Stimulated activated CD8-positive, alpha-beta memory T cell treated with anti-CD3 and anti-CD28 coated beads, Interleukin-7, amount 100 ng/mL, for 48 hours (primary cell): Measurements from ENCODE around the gene SCN5A.

ENCODE experiments used
- DNase-seq, 2 donors: peaks; one replicate each; pipeline ENCODE4 v3.0.0-alpha.2; 2020; ENCODE audit warnings: low read depth in 1 of 2; ENCODE audit errors: extremely low read depth in 1 of 2

The SCN5A gene

DNA sequence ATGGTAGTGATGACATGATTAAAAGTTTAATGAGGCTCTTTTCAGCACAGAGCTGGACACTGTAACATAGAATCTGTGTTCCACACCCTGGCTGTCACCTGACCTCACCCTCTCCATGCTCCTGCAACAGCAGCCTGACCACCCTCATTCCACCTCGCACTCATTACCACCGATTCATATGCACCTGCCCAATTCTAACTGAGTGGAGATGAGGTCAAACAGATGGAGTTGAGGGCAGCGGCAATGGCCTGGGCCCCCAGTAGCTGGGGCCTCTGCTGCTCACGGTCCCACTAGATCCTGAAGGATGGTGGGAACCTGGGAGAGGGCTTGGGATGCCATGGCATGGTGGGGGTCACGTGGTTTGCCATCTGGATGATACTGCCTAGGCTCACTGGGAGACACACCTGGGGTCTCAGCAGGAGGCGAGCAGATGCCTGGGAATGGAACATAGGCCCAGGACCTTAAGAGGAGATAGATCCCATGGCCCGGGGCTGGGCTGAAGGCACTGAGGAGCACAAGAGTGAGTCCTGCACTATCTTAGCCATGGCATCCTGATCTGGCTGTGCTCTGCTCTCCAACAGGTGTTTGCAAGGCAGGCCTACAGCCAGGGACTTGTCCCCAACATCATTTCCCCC is 1.3 kb downstream of the SCN5A start:
- no peak for DNase-seq

DNA sequence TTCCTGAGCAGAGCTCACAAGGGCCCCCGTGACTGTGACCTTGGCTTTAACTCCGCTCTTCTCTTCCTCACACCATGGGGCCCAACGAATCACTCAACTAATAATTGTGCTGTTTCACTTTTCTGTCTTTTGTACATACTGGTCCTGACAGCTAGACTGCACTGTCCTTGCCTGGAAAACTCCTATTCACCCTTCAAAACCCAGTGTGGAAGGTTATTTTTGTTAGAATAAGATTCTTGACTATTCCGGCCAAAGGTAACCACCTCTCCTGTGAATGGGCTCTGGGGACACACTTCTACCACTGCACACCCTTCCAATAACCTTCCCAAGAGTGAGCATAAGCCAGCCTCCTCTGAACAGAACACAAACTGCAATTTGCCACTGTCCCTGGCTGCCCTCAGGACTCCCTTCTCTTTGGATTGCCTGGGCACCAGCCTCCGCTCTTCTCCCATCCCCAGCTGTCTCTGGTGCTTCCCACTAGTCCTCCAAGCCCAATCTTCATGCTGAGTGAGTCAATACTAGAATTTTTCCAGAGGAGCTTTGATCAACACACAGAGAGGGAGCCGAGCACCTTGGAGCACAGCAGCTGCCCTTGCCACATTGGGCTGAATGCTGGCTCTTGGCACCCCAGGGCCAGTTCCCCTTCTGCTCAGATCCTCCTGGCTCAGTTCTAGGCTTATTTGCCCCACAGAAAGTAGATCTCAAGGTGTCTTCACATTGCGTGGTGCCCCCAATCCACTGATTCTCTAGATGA is 2.1 kb downstream of the SCN5A start:
- DNase-seq = no peak

DNA sequence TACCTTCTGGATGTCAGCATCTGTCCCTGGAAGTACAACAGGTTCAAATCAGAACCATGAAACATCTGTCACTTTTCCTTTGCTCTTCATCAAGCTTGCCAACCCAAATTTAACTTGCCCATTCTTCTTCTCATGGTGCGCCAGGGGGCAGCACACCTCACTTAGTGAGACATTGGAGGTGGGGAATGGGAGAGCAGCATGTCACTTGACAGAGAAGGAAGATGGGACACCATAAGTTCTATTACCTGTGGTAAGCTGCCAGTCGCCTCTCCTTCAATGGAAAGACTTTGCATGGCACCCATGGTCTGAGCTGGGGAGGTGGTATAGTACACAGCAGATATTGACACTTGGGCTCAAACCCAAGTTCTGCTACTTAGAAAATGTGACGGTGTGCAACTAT is 2.9 kb downstream of the SCN5A start:
- DNase-seq = no peak

DNA sequence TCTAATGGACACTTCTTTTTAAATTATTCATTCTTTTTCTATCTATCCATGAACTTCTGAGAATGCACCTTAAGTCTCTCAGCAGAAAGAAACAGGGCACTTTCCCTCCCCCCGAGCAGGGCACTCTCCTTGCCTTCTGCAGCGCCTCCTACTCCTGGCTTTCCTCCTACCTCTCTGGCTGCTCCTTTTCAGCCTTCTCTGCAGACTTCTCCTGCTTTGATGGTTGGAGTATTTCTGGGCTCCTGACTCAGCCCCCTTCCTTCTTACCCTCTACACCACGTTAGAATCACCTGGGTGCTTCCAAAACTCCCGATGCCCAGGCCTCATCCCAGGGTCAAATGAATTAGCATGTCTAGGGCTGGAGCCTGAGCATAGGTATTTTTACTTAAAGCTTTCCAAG is 3.4 kb downstream of the SCN5A start:
- no peak for DNase-seq

DNA sequence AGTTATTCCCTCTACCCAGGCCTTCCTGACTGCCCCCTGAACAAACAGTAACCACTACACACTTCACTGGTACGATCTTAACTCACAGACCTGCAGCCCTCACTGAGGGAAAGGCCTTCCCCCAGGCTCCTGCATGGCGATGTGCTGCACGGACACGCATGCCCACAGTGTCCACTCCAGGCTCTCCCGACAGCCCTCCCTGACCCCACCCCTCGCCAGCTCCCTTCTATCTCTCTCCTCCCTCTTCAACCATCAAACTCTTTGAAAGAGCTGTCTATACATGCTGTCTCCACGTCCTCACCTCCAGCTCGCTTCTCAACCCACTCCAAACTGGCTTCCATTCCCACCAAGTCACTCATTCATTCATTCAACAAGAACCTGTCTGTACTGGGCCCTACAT is 3.9 kb downstream of the SCN5A start:
- DNase-seq = no peak

DNA sequence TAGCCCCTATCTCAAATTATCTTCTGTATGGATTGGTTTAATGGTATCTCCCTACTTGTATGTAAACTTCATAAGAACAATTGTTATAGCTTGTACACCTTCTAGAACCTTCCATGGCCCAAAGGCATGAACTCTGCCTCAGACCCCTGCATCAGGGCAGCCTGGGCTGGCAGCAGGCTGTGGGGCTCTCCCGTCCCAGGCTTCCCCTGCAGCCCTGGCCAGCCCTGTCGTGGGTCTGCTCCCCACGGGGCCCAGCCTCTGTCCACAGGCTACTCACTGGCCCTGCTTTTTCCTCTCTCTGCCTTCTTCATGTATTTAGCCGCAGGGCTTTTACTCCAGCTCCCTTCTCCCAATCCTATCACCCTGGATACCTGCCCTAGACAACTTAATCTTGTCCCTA is 4.4 kb downstream of the SCN5A start:
- DNase-seq = no peak

DNA sequence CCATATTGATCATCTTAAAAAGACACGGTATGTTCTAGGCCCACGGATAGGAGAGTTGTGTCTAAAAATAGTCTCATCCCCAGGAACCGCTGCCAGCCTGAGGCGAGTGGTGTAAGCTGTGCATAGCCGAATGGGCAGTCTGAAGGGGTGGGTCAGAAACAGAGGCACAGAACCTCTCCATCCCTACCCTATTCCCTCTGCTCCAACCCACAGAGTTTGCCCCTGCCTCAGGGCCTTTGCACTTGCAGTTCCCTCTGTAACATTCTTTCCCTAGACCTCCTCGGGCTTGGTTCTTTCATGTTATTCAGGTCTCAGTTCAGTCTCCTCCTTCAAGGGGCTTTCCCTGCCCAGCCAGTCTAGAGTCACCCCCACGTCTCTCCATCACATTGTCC is 4.8 kb downstream of the SCN5A start:
- no peak for DNase-seq

DNA sequence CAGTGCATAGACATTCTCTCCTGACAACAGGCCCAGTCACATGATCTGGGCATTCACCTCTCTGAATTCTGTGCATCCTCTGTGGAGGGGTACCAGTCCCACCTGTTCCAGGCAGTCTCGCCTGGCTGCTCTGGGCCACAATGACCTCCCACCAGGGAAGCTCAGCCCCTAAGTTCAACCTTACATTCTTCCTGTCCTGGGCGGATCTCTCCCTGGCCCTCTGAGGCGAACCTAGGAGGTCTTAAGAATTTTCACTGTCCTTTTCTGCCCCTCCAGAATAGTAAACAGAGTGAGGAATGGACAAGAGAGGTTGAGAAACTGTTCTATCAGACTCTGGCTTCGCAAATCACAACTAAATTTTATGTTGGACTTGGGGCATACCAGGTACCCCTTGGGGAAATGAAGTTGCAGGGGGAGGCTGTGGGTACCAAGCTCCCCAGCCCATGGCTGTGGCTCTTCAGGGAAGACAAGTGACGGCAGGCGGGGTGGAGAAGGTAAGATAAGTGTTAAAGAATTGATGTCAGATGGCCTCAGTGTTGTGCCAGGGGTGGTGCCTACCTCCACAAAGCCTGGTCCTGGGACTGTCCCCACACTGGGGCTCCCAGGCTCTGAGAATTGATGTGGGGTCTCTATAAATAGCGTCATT is 5.3 kb downstream of the SCN5A start:
- DNase-seq = no peak

DNA sequence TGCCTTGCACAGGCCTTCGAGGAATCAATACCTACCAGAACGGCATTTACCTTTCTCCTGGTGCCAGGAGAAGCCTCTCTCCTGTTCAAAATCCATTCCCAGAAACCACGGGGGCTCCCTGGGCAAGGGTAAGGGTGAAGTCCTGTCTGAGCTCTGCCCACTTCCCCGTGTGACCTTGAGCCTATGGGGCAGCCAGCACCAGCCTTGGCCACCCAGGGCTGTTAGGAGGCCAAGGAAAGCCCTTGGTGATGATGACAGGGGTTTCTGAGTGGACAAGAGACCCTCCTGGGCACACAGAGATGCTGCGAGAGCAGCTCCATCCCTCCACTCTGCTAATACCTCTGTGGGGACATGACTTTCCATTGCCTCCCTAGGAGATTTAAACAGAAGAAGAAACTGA is 5.9 kb downstream of the SCN5A start:
- DNase-seq = no peak

DNA sequence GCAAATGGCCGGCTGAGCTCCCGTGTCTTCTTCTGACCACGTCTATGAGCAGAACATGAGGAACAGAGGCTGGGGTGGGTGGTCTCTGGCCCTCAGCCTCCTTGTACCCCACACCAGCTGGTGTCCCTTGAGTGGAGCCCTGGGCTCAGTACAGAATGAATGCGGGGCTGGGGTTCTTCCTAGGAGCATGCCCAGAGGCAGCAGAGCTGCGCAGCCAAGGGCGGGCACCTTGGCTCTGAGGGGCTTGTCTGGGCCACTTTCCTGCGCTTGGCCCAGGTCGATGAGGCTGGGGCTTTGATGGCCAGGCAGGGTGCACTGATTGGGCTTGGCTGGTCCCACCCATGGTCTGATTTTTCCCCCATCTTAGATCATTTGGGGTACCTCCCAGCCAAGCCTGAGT is 6.4 kb downstream of the SCN5A start:
- DNase-seq = no peak

DNA sequence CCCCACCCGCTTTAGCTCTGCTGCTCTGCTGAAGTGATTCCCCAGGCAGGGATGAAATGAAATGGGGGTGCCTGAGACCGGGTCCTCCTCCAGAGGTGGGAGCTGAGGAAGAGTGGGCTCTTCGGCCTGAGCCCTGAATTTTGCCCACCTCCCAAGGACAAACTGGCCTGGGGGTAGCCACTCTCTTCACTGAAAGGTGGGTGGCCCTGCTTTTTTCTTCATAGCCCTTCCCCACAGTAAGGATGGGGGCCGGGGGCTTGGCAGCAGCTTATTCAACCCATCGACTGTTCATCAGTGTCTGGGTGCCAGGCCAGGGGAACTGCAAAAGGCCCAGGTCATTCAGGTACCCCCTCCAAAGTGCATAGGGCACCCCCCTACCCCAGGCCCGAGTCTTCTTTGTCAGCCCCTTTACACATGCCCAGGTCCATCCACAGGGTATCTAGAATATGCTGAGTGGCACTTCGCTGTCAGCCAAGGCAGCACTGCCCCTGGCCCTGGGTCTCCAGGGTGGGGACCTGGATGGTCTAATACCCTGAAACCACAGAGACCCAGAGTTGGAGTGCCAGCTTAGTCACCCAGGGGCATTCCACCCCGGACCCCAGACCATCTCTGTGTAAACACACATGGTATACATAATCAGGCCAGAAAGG is 7.9 kb downstream of the SCN5A start:
- DNase-seq = no peak

DNA sequence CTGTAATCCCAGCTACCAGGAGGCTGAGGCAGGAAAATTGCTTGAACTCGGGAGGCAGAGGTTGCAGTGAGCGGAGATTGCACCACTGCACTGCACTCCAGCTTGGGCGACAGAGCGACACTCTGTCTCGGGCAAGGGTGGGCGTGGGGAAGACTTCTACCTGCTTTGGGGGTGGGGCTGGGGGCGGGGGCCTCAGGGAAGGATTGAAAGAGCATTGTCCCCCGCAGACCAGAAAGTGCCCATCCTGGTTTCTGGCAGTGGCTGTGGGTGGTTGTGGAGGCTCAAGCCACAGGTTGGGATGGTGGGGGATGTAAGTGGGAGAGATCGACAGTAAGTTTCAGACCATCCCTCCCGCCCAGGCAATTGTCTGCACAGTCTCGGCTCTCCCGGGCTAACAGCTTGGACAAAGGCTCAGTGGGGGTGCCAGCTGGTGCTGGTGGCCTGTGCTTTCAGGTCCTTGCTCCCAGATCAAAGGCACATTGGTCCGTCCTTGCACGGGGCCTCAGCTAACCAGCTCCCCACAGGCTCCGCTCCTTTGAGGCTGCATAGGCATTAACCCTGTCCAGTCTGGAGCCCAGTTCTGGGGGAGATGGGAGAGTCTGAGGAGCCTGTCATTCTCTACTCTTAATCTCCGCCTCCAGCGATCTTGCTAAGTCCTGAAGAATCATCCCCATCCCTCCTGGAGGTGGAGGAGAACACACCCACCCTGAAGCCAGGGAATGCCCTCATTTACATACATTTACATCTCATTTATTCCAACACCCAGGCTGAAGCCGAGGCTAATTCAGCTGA is 8.6 kb downstream of the SCN5A start:
- no peak for DNase-seq

DNA sequence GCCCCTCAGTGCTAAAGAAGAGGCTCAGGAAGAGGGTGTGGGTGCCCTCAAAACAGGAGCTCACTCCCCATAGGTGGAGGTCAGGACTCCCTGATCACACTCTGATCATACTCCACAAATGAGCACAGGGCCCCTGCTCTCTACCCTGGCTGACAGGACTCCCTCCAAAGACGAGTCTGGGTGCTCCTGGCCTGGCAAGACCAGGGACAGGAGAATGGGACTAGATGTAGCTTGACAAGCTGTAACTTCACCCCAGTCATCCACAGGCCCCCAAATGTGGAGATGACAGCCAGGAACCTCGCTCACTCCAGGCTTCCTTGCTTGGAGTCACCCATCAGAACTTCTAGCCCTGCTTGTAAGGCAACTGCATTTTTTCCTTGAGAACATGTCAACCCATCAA is 11.1 kb downstream of the SCN5A start:
- DNase-seq = no peak

DNA sequence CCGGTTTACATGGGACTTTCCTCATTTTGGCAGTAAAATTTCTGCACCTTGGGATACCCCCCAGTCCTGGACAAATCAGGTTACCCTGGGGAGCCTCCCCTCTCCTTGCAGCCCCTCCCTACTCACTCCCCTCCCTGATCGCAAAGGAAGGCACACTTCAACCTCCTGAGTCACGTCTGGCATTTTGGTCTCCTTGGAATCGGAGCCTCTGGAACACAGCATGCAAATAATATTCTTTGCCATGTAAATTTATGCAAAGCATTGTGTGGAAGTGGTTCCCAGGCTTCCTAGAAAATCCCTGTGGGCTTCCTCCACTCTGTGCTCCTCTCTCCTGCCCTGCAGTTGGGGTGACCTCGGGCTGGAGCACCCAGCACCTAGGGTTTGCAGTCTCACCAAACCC is 11.6 kb downstream of the SCN5A start:
- no peak for DNase-seq

DNA sequence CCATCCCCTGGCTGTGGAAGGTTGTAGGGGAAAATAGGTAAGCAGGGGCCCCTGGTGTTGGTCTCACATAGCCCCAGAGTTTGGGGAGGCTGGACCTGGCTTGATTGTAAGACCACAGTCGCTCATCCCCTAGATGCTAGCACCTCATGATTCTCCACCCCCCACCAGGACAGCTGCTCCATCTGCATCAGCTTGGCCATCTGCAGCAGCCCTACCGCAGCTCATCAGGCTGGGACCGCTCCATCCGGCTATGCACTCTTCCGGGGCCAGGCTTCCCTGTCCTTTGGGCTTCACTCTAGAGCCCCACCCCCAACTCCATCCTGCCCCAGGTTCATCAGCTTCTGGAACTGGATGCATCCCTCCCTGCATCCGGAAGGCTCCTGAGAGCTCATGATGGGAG is 12.6 kb downstream of the SCN5A start:
- no peak for DNase-seq

DNA sequence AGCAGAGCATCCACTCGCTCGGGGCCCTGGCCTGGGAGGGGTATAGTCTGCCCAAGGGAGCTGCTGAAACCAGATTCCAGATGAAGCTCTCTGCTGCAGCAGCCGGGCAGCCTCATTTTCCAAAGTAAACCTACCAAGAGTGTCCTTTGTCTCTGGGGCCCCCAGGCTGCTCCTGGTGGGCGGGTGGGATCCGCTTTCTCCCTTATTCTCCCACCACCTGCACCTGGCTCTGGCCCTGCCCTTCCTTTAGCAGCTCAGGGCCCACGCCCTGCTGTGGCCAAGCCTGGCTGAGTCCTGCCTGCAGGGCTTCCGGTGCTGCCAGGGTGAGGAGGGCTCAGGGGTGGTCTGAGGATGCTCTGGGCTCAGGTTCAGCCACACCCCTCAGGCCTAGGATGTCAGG is 13.0 kb downstream of the SCN5A start:
- no peak for DNase-seq

DNA sequence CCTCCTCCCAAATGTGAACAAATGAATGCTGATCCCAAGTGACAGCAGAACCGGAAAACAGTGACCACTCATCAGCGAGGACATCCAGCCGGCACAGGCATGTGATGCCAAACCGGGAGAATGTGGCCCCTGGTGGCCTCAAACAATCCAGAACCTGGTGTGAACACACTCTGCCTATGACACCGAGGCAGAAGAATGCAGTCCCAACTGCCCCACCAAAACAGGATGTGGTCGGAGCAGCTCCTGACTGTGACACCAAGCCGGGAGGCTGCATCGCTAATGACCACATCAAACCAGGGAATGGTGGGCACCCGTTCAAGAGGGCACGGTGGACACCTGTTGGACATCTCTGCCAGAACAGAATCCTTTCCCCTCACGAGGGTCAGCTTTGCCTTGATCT is 15.4 kb downstream of the SCN5A start:
- DNase-seq = no peak

DNA sequence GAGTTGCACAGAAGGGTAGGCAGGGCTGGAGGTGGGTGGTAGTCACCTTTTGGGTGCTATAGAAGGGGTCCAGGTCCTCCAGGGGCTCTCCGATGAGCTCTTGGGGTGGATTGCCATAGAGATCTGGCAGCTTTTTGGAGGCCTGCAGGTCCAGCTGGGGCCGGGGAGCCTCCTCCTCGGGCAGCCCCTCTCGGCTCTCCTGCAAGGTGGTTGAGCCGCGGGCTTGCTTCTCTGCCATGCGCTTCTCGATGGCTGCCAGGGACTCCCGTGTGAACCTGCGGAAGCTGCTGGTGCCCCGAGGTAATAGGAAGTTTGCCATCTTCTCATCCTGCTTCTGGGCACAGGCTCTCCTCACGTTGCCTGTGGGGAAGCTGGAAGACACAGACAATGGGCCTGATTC is 16.5 kb downstream of the SCN5A start:
- no peak for DNase-seq

DNA sequence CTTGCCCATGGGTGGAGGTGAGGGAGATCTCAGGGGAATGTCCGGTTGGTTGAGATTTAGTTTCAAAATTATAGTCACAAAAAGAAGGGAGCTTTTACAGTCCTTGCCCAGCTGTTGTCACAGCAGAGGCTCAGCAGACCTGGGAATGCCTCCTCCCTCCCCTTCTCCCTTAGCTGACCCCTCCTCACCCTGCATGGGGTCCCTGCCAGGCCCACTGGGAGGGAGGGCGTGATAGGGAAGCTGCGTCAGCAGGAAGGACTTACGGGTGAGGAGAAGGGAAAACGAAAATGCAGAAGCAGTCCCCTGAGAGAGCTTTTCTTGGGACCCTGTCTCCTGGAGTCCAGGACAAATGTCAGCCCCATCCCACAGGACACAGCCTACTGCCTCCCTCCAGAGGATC is 18.9 kb downstream of the SCN5A start:
- no peak for DNase-seq

DNA sequence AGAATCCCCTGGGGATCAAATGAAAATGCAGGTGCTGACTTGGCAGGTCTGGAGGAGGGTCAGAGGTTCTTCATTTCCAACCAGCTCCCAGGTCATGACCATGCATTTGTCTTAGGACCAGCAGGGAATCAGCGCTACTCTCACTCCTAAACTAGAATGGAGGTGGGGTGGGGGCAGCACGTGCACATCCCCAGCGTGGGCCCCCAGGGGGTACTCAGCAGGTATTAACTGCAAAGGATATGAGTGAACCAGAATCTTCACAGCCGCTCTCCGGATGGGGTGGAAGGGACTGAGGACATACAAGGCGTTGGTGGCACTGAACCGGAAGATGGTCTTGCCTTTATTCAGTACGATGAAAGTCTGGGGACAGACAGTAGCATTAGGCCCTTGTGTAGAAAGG is 19.4 kb downstream of the SCN5A start:
- no peak for DNase-seq

DNA sequence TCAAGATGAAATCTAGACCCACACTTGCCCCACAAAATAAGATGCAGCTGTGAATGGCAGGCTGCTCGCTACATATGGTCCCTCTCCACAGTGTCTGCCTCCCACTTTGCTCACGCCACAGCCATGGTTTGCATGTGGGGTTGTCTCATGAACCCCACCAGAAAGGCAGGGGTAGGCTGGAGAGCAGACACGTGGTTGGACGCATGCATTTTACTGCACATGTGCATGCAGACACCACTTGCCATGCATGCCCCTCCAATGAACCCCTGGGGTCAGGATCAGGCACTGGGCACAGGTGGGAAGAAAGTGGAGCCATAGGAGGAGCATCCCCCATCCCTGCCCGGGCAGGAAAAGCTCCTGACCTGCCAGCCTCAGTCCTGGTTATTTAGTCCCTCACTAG is 20.7 kb downstream of the SCN5A start:
- DNase-seq = no peak
